GM12878 (cell line): Measurements from ENCODE around the gene SLC39A11. TPM values are rescaled to one million over a fixed set of nuclear protein-coding genes. Genes with fewer than 3 reads are reported as not detected.

Experiments used
- ATAC-seq: fragments of 200-7000 bp; cut with Tn5 transposase; 3 replicates; pipeline ENCODE4 v1.9.1; 2020; ENCODE audit warnings: mild to moderate bottlenecking, moderate library complexity
- BruUV-seq: library from RNA; stranded (reverse); fragments of 400-500 nt; replicated peaks from 2 replicates; lab custom pipeline; 2021; lab: Mats Ljungman, UMichigan
- CTCF ChIA-PET: fragments of 300-600 bp; sonication (Branson Sonifier 250); formaldehyde crosslinking; extraction: SDS; loops from one replicate; lab custom pipeline; 2021; ENCODE audit warnings: inconsistent platforms; lab: Yijun Ruan, JAX
- POLR2A ChIA-PET: fragments of 350-600 bp; formaldehyde crosslinking; extraction: SDS; loops from one replicate; lab custom pipeline; 2021; ENCODE audit warnings: inconsistent platforms; lab: Charles Lee
- RAD21 ChIA-PET: fragments of 300-600 bp; sonication (Branson Sonifier 250); formaldehyde crosslinking; loops from one replicate; lab custom pipeline; 2023; ENCODE audit warnings: antibody characterized with exemption; ENCODE audit not compliant: unreplicated experiment; lab: Charles Lee
- SMC1A ChIA-PET: fragments of 300-600 bp; sonication (Branson Sonifier 250); formaldehyde crosslinking; loops from one replicate; lab custom pipeline; 2023; ENCODE audit not compliant: unreplicated experiment, uncharacterized antibody; lab: Charles Lee
- DNase-seq: peaks from one replicate; pipeline ENCODE4 v3.0.0-alpha.2; 2011; ENCODE audit warnings: low read depth, low spot score
- FAIRE-seq: peaks from 3 replicates; lab custom pipeline; 2011; peaks lifted over from hg19 to GRCh38; lab: Jason Lieb, UNC
- H2AFZ ChIP-seq: 2 replicates; pipeline ENCODE4 v1.6.0; 2011; ENCODE audit warnings: low read depth, low read length, control low read depth; ENCODE audit not compliant: control insufficient read depth
- H3K27ac ChIP-seq: 2 replicates; pipeline ENCODE4 v1.5.1; 2011; ENCODE audit warnings: control low read depth; ENCODE audit not compliant: control insufficient read depth, insufficient read depth
- H3K27me3 ChIP-seq, 2 experiments: replicated peaks in 1 of 2; 2 replicates each; pipeline versions ENCODE4 v1.6.0 to v1.6.1; 2011; ENCODE audit warnings: low read length in 1 of 2; ENCODE audit not compliant: control insufficient read depth in 2 of 2, insufficient read depth in 2 of 2
- H3K36me3 ChIP-seq, 2 experiments: 2 replicates each; pipeline ENCODE4 v1.5.1; 2011; ENCODE audit warnings: low read length in 1 of 2; ENCODE audit not compliant: control insufficient read depth in 2 of 2, insufficient read depth in 2 of 2
- H3K4me1 ChIP-seq: 2 replicates; pipeline ENCODE4 v1.6.1; 2011; ENCODE audit warnings: mild to moderate bottlenecking, low read length, moderate library complexity, mixed read lengths; ENCODE audit not compliant: control insufficient read depth, insufficient read depth
- H3K4me2 ChIP-seq: 2 replicates; pipeline ENCODE4 v1.6.0; 2011; ENCODE audit warnings: control low read depth; ENCODE audit not compliant: control insufficient read depth, insufficient read depth
- H3K4me3 ChIP-seq: fragments of 200-600 bp; sonication (generic); 2 replicates; pipeline ENCODE4 v1.5.1; 2016
- H3K79me2 ChIP-seq: 2 replicates; pipeline ENCODE4 v1.6.0; 2011; ENCODE audit warnings: low read length; ENCODE audit not compliant: control insufficient read depth, insufficient read depth
- H3K9ac ChIP-seq: 2 replicates; pipeline ENCODE4 v1.8.0; 2011; ENCODE audit warnings: low read length, control low read depth, mixed read lengths; ENCODE audit not compliant: control insufficient read depth, insufficient read depth
- H3K9me3 ChIP-seq: replicated peaks from 3 replicates; pipeline ENCODE4 v1.5.1; 2011; ENCODE audit warnings: mild to moderate bottlenecking, low read length; ENCODE audit not compliant: control insufficient read depth, insufficient read depth
- H4K20me1 ChIP-seq: 2 replicates; pipeline ENCODE4 v1.6.0; 2011; ENCODE audit not compliant: control insufficient read depth, insufficient read depth
- ATF7 ChIP-seq: fragments of 450-650 bp; IDR thresholded peaks from 2 replicates; pipeline ENCODE4 v1.6.1; 2016; ENCODE audit warnings: low read depth, mild to moderate bottlenecking
- CHD1 ChIP-seq: IDR thresholded peaks from 2 replicates; pipeline ENCODE4 v1.6.1; 2012; ENCODE audit warnings: low read depth, low read length, improper control_type of control experiment
- MEF2A ChIP-seq: IDR thresholded peaks from 2 replicates; pipeline ENCODE4 v1.6.1; 2011; ENCODE audit warnings: low read depth, mild to moderate bottlenecking, low read length, moderate library complexity; ENCODE audit not compliant: insufficient read depth
- MYC ChIP-seq: IDR thresholded peaks from 2 replicates; pipeline ENCODE4 v1.6.1; 2011; ENCODE audit warnings: mild to moderate bottlenecking, low read length, moderate library complexity, inconsistent platforms; ENCODE audit not compliant: insufficient read depth, insufficient replicate concordance, insufficient read length, severe bottlenecking
- NBN ChIP-seq: fragments of 450-650 bp; IDR thresholded peaks from 2 replicates; pipeline ENCODE4 v1.6.1; 2016
- NR2C2 ChIP-seq: IDR thresholded peaks from 2 replicates; pipeline ENCODE4 v1.6.1; 2011; ENCODE audit warnings: borderline replicate concordance, low read depth; ENCODE audit not compliant: control insufficient read depth, insufficient read length
- PAX8 ChIP-seq: fragments of 450-650 bp; IDR thresholded peaks from 2 replicates; pipeline ENCODE4 v1.6.1; 2017; ENCODE audit warnings: mild to moderate bottlenecking, moderate library complexity
- POLR2A ChIP-seq: IDR thresholded peaks from 2 replicates; pipeline ENCODE4 v1.6.1; 2011; ENCODE audit warnings: low read depth, mild to moderate bottlenecking, low read length
- RFX5 ChIP-seq: IDR thresholded peaks from 2 replicates; pipeline ENCODE4 v1.6.1; 2011; ENCODE audit warnings: low read depth, low read length, improper control_type of control experiment
- SREBF1 ChIP-seq: IDR thresholded peaks from 2 replicates; pipeline ENCODE4 v1.6.1; 2012; ENCODE audit warnings: mild to moderate bottlenecking, low read length
- SUPT20H ChIP-seq: IDR thresholded peaks from 2 replicates; pipeline ENCODE4 v1.6.1; 2011; ENCODE audit warnings: low read depth, mild to moderate bottlenecking, low read length, moderate library complexity, borderline replicate concordance; ENCODE audit not compliant: control insufficient read depth
- USF1 ChIP-seq: IDR thresholded peaks from 2 replicates; pipeline ENCODE4 v1.6.1; 2011; ENCODE audit warnings: borderline replicate concordance, low read depth, mild to moderate bottlenecking, moderate library complexity, mixed read lengths, low read length; ENCODE audit not compliant: insufficient read depth; ENCODE audit errors: extremely low read length
- ZBED1 ChIP-seq: IDR thresholded peaks from 2 replicates; pipeline ENCODE4 v1.6.1; 2016; ENCODE audit warnings: borderline replicate concordance
- ZBTB33 ChIP-seq: fragments of 450-650 bp; IDR thresholded peaks from 2 replicates; pipeline ENCODE4 v1.6.1; 2017; ENCODE audit warnings: mild to moderate bottlenecking
- ZNF384 ChIP-seq: IDR thresholded peaks from 2 replicates; pipeline ENCODE4 v1.6.1; 2012; ENCODE audit warnings: low read depth, mild to moderate bottlenecking, low read length, improper control_type of control experiment, borderline replicate concordance
- ZSCAN29 ChIP-seq: fragments of 450-650 bp; IDR thresholded peaks from 2 replicates; pipeline ENCODE4 v1.6.1; 2017; ENCODE audit warnings: mild to moderate bottlenecking, moderate library complexity
- whole genome bisulfite sequencing: methylation state at CpG from one replicate; pipeline ENCODE4 v1.1.6; 2016; ENCODE audit warnings: low lambda C conversion rate; ENCODE audit not compliant: insufficient replicate concordance, insufficient coverage; ENCODE audit errors: missing lambda C conversion rate; 5-methylcytosine and 5-hydroxymethylcytosine counted together
- in situ Hi-C: fragments of 300-500 bp; cut with MboI; formaldehyde crosslinking; loops from 9 replicates; pipeline ENCODE4 v1.14.3; 2018; ENCODE audit warnings: mixed read lengths
- intact Hi-C: fragments of 100-400 bp; cut with micrococcal nuclease; formaldehyde crosslinking; loops from one replicate; pipeline ENCODE4 v1.14.2; 2022; ENCODE audit not compliant: unreplicated experiment
- polyA plus RNA-seq, 11 experiments: library from polyadenylated mRNA; depleted of rRNA in 4 of 11; unstranded in 6 of 11; stranded (reverse) in 5 of 11; fragments of >200 nt; fragmentation: Nextera tagmentation in 4 of 11; fragmentation: Illumina TruSeq in 1 of 11; extraction: Ambion mirVana in 4 of 11; extraction: Trizol in 1 of 11; gene quantifications; 1 replicate in 1 of 11; 2 replicates in 10 of 11; pipeline versions ENCODE4 v1.2.1 to v1.2.3, GENCODE V29; 2011 to 2016; ENCODE audit warnings: inconsistent platforms in 2 of 11, missing spikeins in 2 of 11, low read depth in 1 of 11
- total RNA-seq, 4 experiments: library from RNA; depleted of rRNA in 3 of 4; stranded (reverse); fragments of >200 nt in 3 of 4; fragmentation: Illumina TruSeq in 1 of 4; extraction: Trizol in 1 of 4; gene quantifications; 2 replicates each; pipeline versions ENCODE4 v1.2.1 to v1.2.3, GENCODE V29; 2013 to 2021

Gene SLC39A11
- total and polyA plus RNA-seq, 10 of the 15 experiments (the other 5 are each of a cell fraction or from before 2014, with no cell fraction given), result 8.6 to 23.8 (median 14.0) TPM

- no peak for ATAC-seq
- no peak for DNase-seq
- no peak for FAIRE-seq
- no peaks in the 10 kb centered on the region for H3K79me2 ChIP-seq
- CTCF ChIA-PET, result interaction anchor here (1.4 kb wide), 1 partner anchor 411 kb away, joined by 4 read pairs; no protein-coding TSS in a partner anchor
- H4K20me1 ChIP-seq, result no peaks in the 10 kb centered on the region
- POLR2A ChIA-PET, result no interaction called here
- H3K9ac ChIP-seq, result no peak overlapping the region
- no peak for TF ChIP-seq ZNF384
- H3K27me3 ChIP-seq, result no peaks in the 10 kb centered on the region
- WGBS, result 94% methylated on average over 2 of the region's 2 CpGs
- SMC1A ChIA-PET, result no interaction called here
- H2AFZ ChIP-seq, result no peak overlapping the region
- no peak overlapping the region for H3K27ac ChIP-seq
- H3K4me1 ChIP-seq, result no peaks in the 10 kb centered on the region
- RAD21 ChIA-PET, result interaction anchor here (0.6 kb wide), 1 partner anchor 596 kb away, joined by 5 read pairs; no protein-coding TSS in a partner anchor
- H3K4me2 ChIP-seq, result no peak overlapping the region
- no peak overlapping the region for H3K4me3 ChIP-seq
- intact Hi-C loops, result no loop called here
- in situ Hi-C loops, result no loop called here
- H3K36me3 ChIP-seq, result no peaks in the 10 kb centered on the region; a peak in 1 of 4 replicates
- BruUV-seq, result no TSS peak
- H3K9me3 ChIP-seq, result no peaks in the 10 kb centered on the region
These were observed 347.2 kb downstream of the SLC39A11 start for GRCh38 chr17:72745241-72745640.

GRCh38 chr17:72743037-72743467 lies 349.4 kb downstream of the SLC39A11 start:
- H4K20me1 ChIP-seq, result no peaks in the 10 kb centered on the region
- in situ Hi-C loops (no loop called here), intact Hi-C loops (no loop called here)
- no peak overlapping the region for H3K27ac ChIP-seq
- no peak for FAIRE-seq
- ChIA-PET POLR2A (no interaction called here), SMC1A (interaction anchor here (1.4 kb wide), 1 partner anchor 16 kb away, joined by 4 read pairs; no protein-coding TSS in a partner anchor), CTCF (interaction anchor here (0.8 kb wide), 1 partner anchor 215 kb away, joined by 3 read pairs; no protein-coding TSS in a partner anchor), RAD21 (no interaction called here)
- H3K4me3 ChIP-seq, result no peak overlapping the region
- WGBS, result 88% methylated on average over 4 of the region's 4 CpGs
- no peak for DNase-seq
- H3K36me3 ChIP-seq, result no peaks in the 10 kb centered on the region; a peak in 1 of 4 replicates
- H3K9me3 ChIP-seq, result no peaks in the 10 kb centered on the region
- H3K79me2 ChIP-seq, result no peaks in the 10 kb centered on the region
- no peak for ATAC-seq
- H3K27me3 ChIP-seq, result no peaks in the 10 kb centered on the region
- no TSS peak for BruUV-seq
- H2AFZ ChIP-seq, result no peak overlapping the region
- no peak overlapping the region for H3K4me2 ChIP-seq
- no peaks in the 10 kb centered on the region for H3K4me1 ChIP-seq
- H3K9ac ChIP-seq, result no peak overlapping the region
- no peak for TF ChIP-seq ZSCAN29
- no peak for TF ChIP-seq ZBTB33
- TF ChIP-seq CHD1, result no peak
- TF ChIP-seq POLR2A, result no peak
- no peak for TF ChIP-seq ZBED1
- TF ChIP-seq SREBF1, result no peak
- no peak for TF ChIP-seq NR2C2
- TF ChIP-seq MEF2A, result no peak
- TF ChIP-seq USF1, result no peak
- no peak for TF ChIP-seq ATF7
- no peak for TF ChIP-seq NBN
- no peak for TF ChIP-seq RFX5
- TF ChIP-seq MYC, result no peak
- TF ChIP-seq PAX8, result no peak
- TF ChIP-seq SUPT20H, result no peak
